PC-3 (cell line): Measurements from ENCODE around the gene C8B.

ENCODE experiments used
- CTCF ChIP-seq: fragments of 300-600 bp; sonication (generic); conservative IDR thresholded peaks from 2 replicates; pipeline ENCODE4 v1.5.1; 2017; ENCODE audit warnings: antibody characterized with exemption, low read depth, mild to moderate bottlenecking, low read length
- EZH2 ChIP-seq: fragments of 300-600 bp; sonication (generic); IDR thresholded peaks from one replicate; pipeline ENCODE4 v1.6.1; 2017; ENCODE audit warnings: antibody characterized with exemption, mild to moderate bottlenecking, low read length; ENCODE audit not compliant: unreplicated experiment
- EZH2phosphoT487 ChIP-seq: fragments of 300-600 bp; sonication (generic); IDR thresholded peaks from 2 replicates; pipeline ENCODE4 v1.6.1; 2018; ENCODE audit warnings: mild to moderate bottlenecking, antibody characterized with exemption, low read length, borderline replicate concordance

- TF ChIP-seq CTCF (no peak), EZH2 (no peak), EZH2phosphoT487 (no peak)
Observed at GRCh38 chr1:56927986-56928385, 37.8 kb downstream of the C8B start.
